ENCODE data around the gene PTPRG.

Gene PTPRG

GRCh38 chr3:62154457-62155148 is 593.2 kb downstream of the PTPRG start:
- DNase-seq (ENCODE audit: low spot score) = no peak

- DNase-seq (ENCODE audit: low spot score) = no peak
These were observed 597.8 kb downstream of the PTPRG start for GRCh38 chr3:62159056-62159708.

GRCh38 chr3:62159709-62160092 is 598.3 kb downstream of the PTPRG start:
- DNase-seq (ENCODE audit: low spot score) = no peak

GRCh38 chr3:62161371-62161770 is 600.0 kb downstream of the PTPRG start:
- DNase-seq (ENCODE audit: low spot score) = no peak

GRCh38 chr3:62164196-62164595 is 602.8 kb downstream of the PTPRG start:
- DNase-seq (ENCODE audit: low spot score) = no peak

- no peak for DNase-seq (ENCODE audit: low spot score)
These were observed 603.4 kb downstream of the PTPRG start for GRCh38 chr3:62164746-62165145.

GRCh38 chr3:62167566-62168262 is 606.3 kb downstream of the PTPRG start:
- DNase-seq (ENCODE audit: low spot score) = no peak

- DNase-seq (ENCODE audit: low spot score) = no peak
These were observed 607.0 kb downstream of the PTPRG start for GRCh38 chr3:62168356-62168755.

- no peak for DNase-seq (ENCODE audit: low spot score)
These were observed 608.7 kb downstream of the PTPRG start for GRCh38 chr3:62169906-62170660.

- no peak for DNase-seq (ENCODE audit: low spot score)
These were observed 610.4 kb downstream of the PTPRG start for GRCh38 chr3:62171789-62172188.

GRCh38 chr3:62172199-62172598 is 610.8 kb downstream of the PTPRG start:
- DNase-seq (ENCODE audit: low spot score) = no peak

GRCh38 chr3:62173939-62174515 is 612.7 kb downstream of the PTPRG start:
- DNase-seq (ENCODE audit: low spot score) = no peak

- no peak for DNase-seq (ENCODE audit: low spot score)
These were observed 613.8 kb downstream of the PTPRG start for GRCh38 chr3:62175161-62175560.

- no peak for DNase-seq (ENCODE audit: low spot score)
These were observed 616.7 kb downstream of the PTPRG start for GRCh38 chr3:62178032-62178431.

GRCh38 chr3:62178739-62179600 is 617.6 kb downstream of the PTPRG start:
- DNase-seq (ENCODE audit: low spot score) = no peak

- DNase-seq (ENCODE audit: low spot score) = no peak
These were observed 619.1 kb downstream of the PTPRG start for GRCh38 chr3:62180514-62180913.

GRCh38 chr3:62183087-62183486 is 621.7 kb downstream of the PTPRG start:
- DNase-seq (ENCODE audit: low spot score) = no peak

- no peak for DNase-seq (ENCODE audit: low spot score)
These were observed 622.6 kb downstream of the PTPRG start for GRCh38 chr3:62183969-62184368.

- DNase-seq (ENCODE audit: low spot score) = peak; percentile 31
These were observed 623.2 kb downstream of the PTPRG start for GRCh38 chr3:62184559-62184958.

GRCh38 chr3:62187022-62187431 is 625.7 kb downstream of the PTPRG start:
- no peak for DNase-seq (ENCODE audit: low spot score)

- DNase-seq (ENCODE audit: low spot score) = peak; percentile 84
These were observed 627.5 kb downstream of the PTPRG start for GRCh38 chr3:62188681-62189375.

Measured in HuH-7.5 (cell line).